Glomerular visceral epithelial cell (primary cell): Measurements from ENCODE around the gene FMC1.
A peak's percentile ranks its signal among the peaks of the same experiment; 100 is the strongest.
"Not testable (repeated sequence)": the region's sequence is repeated elsewhere in the genome, so short reads cannot be mapped to it uniquely, and the experiment has no call there.

Experiments used
- DNase-seq: peaks from one replicate; pipeline ENCODE4 v3.0.0-alpha.2; 2016; ENCODE audit errors: extremely low spot score

The FMC1 gene

GRCh38 chr7:139340037-139340807 lies 915 bp upstream of the FMC1 start:
- peak; percentile 98 for DNase-seq

GRCh38 chr7:139340808-139341057 lies 404 bp upstream of the FMC1 start:
- DNase-seq = no peak

GRCh38 chr7:139341776-139342226 lies 664 bp downstream of the FMC1 start:
- DNase-seq = no peak

- no peak for DNase-seq
Observed at GRCh38 chr7:139345042-139345441, 3.9 kb downstream of the FMC1 start.

- DNase-seq = no peak
Observed at GRCh38 chr7:139351027-139351426, 9.9 kb downstream of the FMC1 start.

- DNase-seq = no peak
Observed at GRCh38 chr7:139354729-139355128, 13.6 kb downstream of the FMC1 start.

- no peak for DNase-seq
Observed at GRCh38 chr7:139355320-139355719, 14.2 kb downstream of the FMC1 start.

GRCh38 chr7:139357729-139358506 lies 16.8 kb downstream of the FMC1 start:
- not testable (repeated sequence) for DNase-seq

GRCh38 chr7:139358541-139359365 lies 17.6 kb downstream of the FMC1 start:
- DNase-seq = peak; percentile 59

- peak; percentile 97 for DNase-seq
Observed at GRCh38 chr7:139359366-139360209, 18.5 kb downstream of the FMC1 start, which contains the start of gene LUC7L2. LUC7L2 (plus strand) TSS chr7:139359894; CDS start chr7:139360262, 368 bp downstream.

GRCh38 chr7:139360210-139360947 lies 19.2 kb downstream of the FMC1 start:
- DNase-seq = peak; percentile 94

GRCh38 chr7:139360948-139361307 lies 19.8 kb downstream of the FMC1 start:
- DNase-seq = no peak

GRCh38 chr7:139361523-139361922 lies 20.4 kb downstream of the FMC1 start:
- DNase-seq = no peak

GRCh38 chr7:139362302-139362701 lies 21.2 kb downstream of the FMC1 start:
- no peak for DNase-seq

- no peak for DNase-seq
Observed at GRCh38 chr7:139362981-139363380, 21.8 kb downstream of the FMC1 start.

- DNase-seq = no peak
Observed at GRCh38 chr7:139365336-139365735, 24.2 kb downstream of the FMC1 start.

GRCh38 chr7:139366400-139366799 lies 25.3 kb downstream of the FMC1 start:
- no peak for DNase-seq

GRCh38 chr7:139367438-139368155 lies 26.5 kb downstream of the FMC1 start:
- DNase-seq = no peak

GRCh38 chr7:139370301-139370942 lies 29.3 kb downstream of the FMC1 start:
- no peak for DNase-seq

GRCh38 chr7:139370943-139371313 lies 29.8 kb downstream of the FMC1 start:
- DNase-seq = no peak
